ENCODE results near the gene NUDT14. TPM values are rescaled to one million over a fixed set of nuclear protein-coding genes. Genes with fewer than 3 reads are reported as not detected.

NUDT14 gene
- polyA plus RNA-seq, 1 donor from 2014 or later, result 55.0 TPM

DNA sequence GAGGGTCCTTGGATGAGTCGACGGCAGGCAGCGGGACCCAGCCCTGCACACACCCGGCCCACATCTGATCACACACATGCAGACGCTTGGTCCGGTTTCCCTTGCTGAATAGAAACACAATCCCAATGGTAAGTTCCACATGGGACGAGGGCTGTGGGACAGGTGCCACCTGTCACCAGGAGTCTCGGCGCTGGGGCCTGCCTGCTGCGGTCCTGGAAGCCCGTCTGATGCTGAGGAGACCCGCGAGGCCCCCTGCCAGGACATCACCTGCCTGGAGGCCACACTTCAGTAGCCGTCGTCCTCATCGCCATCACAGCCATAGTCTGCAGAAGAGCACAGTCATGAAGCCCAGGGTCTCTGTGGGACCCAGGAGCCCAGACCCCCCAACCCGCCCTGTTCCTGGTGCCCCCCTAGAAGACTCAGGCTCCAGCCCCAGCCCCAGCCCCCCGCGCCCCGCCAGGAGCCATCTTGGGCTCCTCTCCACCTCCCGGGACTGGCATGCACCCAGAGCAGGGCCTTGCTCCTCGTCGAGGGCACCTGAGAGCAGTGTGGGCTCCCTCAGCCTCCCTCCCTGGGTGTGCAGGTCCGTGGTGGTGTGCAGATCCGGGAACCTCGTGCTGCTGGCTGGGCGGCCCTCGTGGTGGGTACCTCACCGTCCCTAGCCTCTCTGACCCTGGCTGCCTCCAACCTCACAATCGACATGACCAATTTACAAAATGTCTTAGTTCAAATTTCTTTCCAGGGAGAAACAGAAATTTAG is 29.3 kb upstream of the NUDT14 start:
- Histone ChIP-seq H3K9me2 (ENCODE audit: insufficient read depth, low read length) (no peaks in the 10 kb centered on the region), H3K9ac (ENCODE audit: low read length) (no peak overlapping the region), H4K20me1 (ENCODE audit: insufficient read depth) (no peaks in the 10 kb centered on the region), H3K27ac (ENCODE audit: low read length) (no peak overlapping the region), H3K4me3 (ENCODE audit: low read length) (no peak overlapping the region), H3K4me2 (ENCODE audit: low read length) (no peak overlapping the region), H3K9me3 (ENCODE audit: low read length) (no peaks in the 10 kb centered on the region), H2AFZ (ENCODE audit: low read depth, low read length) (no peak overlapping the region), H3K36me3 (ENCODE audit: insufficient read depth, low read length) (no peaks in the 10 kb centered on the region), H3F3A (ENCODE audit: insufficient read depth, low read length, poor library complexity, severe bottlenecking) (no peaks in the 10 kb centered on the region), H3K79me2 (replicated peaks; ENCODE audit: insufficient read depth, low read length) (no peaks in the 10 kb centered on the region), H3K27me3 (ENCODE audit: insufficient read depth, low read depth, low read length) (no peaks in the 10 kb centered on the region)
- TF ChIP-seq EP300 (conservative IDR thresholded peaks at IDR 0.05; ENCODE audit: poor library complexity, severe bottlenecking) (no peak), RAD21 (conservative IDR thresholded peaks at IDR 0.05) (no peak), TAF1 (IDR thresholded peaks at IDR 0.05; ENCODE audit: low read depth) (no peak)

DNA sequence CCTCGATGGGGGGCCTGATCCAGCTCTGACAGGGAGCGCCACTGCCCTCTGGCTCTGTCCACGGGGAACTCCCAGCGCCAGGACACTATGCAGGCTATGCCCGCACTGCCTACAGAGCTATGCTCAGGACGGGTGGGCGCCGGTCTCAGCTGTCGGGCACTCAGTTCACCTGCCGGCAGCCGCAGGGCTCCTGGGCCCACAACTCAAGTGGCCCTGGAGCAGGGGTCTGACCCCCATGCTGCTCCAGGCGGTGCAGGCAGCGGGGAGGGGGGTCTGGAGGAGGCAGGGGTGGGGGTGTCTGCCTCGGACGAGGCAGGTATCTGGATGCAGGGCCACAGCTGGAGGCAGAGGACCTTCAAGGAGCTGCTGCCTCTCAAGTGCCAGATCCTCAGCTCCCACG is 28.5 kb upstream of the NUDT14 start:
- Histone ChIP-seq H3K9me2 (ENCODE audit: insufficient read depth, low read length) (no peaks in the 10 kb centered on the region), H3K4me2 (ENCODE audit: low read length) (no peak overlapping the region), H4K20me1 (ENCODE audit: insufficient read depth) (no peaks in the 10 kb centered on the region), H3F3A (ENCODE audit: insufficient read depth, low read length, poor library complexity, severe bottlenecking) (no peaks in the 10 kb centered on the region), H3K4me3 (ENCODE audit: low read length) (no peak overlapping the region), H3K9me3 (ENCODE audit: low read length) (no peaks in the 10 kb centered on the region), H3K9ac (ENCODE audit: low read length) (no peak overlapping the region), H3K27ac (ENCODE audit: low read length) (no peak overlapping the region), H3K36me3 (ENCODE audit: insufficient read depth, low read length) (no peaks in the 10 kb centered on the region), H2AFZ (ENCODE audit: low read depth, low read length) (no peak overlapping the region), H3K79me2 (replicated peaks; ENCODE audit: insufficient read depth, low read length) (no peaks in the 10 kb centered on the region), H3K27me3 (ENCODE audit: insufficient read depth, low read depth, low read length) (no peaks in the 10 kb centered on the region)
- TF ChIP-seq, protein P1, sequence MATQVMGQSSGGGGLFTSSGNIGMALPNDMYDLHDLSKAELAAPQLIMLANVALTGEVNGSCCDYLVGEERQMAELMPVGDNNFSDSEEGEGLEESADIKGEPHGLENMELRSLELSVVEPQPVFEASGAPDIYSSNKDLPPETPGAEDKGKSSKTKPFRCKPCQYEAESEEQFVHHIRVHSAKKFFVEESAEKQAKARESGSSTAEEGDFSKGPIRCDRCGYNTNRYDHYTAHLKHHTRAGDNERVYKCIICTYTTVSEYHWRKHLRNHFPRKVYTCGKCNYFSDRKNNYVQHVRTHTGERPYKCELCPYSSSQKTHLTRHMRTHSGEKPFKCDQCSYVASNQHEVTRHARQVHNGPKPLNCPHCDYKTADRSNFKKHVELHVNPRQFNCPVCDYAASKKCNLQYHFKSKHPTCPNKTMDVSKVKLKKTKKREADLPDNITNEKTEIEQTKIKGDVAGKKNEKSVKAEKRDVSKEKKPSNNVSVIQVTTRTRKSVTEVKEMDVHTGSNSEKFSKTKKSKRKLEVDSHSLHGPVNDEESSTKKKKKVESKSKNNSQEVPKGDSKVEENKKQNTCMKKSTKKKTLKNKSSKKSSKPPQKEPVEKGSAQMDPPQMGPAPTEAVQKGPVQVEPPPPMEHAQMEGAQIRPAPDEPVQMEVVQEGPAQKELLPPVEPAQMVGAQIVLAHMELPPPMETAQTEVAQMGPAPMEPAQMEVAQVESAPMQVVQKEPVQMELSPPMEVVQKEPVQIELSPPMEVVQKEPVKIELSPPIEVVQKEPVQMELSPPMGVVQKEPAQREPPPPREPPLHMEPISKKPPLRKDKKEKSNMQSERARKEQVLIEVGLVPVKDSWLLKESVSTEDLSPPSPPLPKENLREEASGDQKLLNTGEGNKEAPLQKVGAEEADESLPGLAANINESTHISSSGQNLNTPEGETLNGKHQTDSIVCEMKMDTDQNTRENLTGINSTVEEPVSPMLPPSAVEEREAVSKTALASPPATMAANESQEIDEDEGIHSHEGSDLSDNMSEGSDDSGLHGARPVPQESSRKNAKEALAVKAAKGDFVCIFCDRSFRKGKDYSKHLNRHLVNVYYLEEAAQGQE (IDR thresholded peaks at IDR 0.05; ENCODE audit: borderline replicate concordance), result no peak
- no peak for TF ChIP-seq MXI1 (conservative IDR thresholded peaks at IDR 0.05; ENCODE audit: poor library complexity, severe bottlenecking)
- no peak for TF ChIP-seq EP300 (conservative IDR thresholded peaks at IDR 0.05; ENCODE audit: poor library complexity, severe bottlenecking)
- no peak for TF ChIP-seq POLR2AphosphoS5 (IDR thresholded peaks at IDR 0.05)

DNA sequence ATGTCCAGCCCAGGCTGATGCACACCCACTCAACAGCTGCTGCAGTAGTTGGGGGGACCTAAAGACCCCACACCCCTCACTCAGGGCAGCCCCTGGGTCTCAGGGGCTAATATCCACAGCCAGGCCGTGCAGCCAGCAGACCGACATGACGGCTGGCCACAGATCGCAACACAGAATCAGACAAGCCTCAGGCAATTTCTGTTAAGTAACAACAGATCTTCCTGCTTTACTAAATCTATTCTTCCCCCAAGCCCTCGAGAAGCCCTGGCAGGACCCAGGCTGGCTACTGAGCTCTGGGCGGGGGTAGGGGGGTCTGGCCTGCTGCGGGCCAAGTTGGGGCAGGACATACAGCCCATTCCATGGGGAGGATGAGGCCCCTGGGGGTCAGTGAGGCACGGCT is 28.0 kb upstream of the NUDT14 start:
- no peak overlapping the region for H3K4me2 ChIP-seq (ENCODE audit: low read length)
- no peaks in the 10 kb centered on the region for H3F3A ChIP-seq (ENCODE audit: insufficient read depth, low read length, poor library complexity, severe bottlenecking)
- H3K9me2 ChIP-seq (ENCODE audit: insufficient read depth, low read length), result no peaks in the 10 kb centered on the region
- no peaks in the 10 kb centered on the region for H3K27me3 ChIP-seq (ENCODE audit: insufficient read depth, low read depth, low read length)
- no peaks in the 10 kb centered on the region for H4K20me1 ChIP-seq (ENCODE audit: insufficient read depth)
- H3K4me3 ChIP-seq (ENCODE audit: low read length), result no peak overlapping the region
- no peaks in the 10 kb centered on the region for H3K79me2 ChIP-seq (replicated peaks; ENCODE audit: insufficient read depth, low read length)
- TF ChIP-seq POLR2AphosphoS5 (IDR thresholded peaks at IDR 0.05), result no peak
- H3K9me3 ChIP-seq (ENCODE audit: low read length), result no peaks in the 10 kb centered on the region
- no peak overlapping the region for H3K27ac ChIP-seq (ENCODE audit: low read length)
- H3K9ac ChIP-seq (ENCODE audit: low read length), result no peak overlapping the region
- H3K36me3 ChIP-seq (ENCODE audit: insufficient read depth, low read length), result no peaks in the 10 kb centered on the region
- H2AFZ ChIP-seq (ENCODE audit: low read depth, low read length), result no peak overlapping the region

DNA sequence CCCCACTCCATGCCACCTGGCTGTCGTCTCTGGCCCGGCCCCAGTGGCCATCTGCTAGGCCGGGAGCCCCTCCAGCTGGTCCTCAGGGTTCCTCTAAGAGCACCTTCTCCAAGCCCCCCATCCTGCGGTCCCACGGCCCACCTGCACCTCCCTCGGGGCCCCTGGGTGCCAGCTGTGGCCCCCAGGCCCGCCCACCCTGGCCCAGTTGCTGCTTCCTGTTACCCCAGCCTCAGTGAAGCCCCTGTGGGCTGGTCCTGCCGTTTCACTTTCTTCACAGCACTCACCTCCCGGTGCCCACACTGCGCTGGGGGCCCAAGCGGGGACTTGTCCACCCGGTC is 27.6 kb upstream of the NUDT14 start:
- Histone ChIP-seq H4K20me1 (ENCODE audit: insufficient read depth) (no peaks in the 10 kb centered on the region), H3K9ac (ENCODE audit: low read length) (no peak overlapping the region), H3K79me2 (replicated peaks; ENCODE audit: insufficient read depth, low read length) (no peaks in the 10 kb centered on the region), H2AFZ (ENCODE audit: low read depth, low read length) (no peak overlapping the region), H3F3A (ENCODE audit: insufficient read depth, low read length, poor library complexity, severe bottlenecking) (no peaks in the 10 kb centered on the region), H3K27ac (ENCODE audit: low read length) (no peak overlapping the region), H3K4me2 (ENCODE audit: low read length) (no peak overlapping the region), H3K36me3 (ENCODE audit: insufficient read depth, low read length) (no peaks in the 10 kb centered on the region), H3K27me3 (ENCODE audit: insufficient read depth, low read depth, low read length) (no peaks in the 10 kb centered on the region), H3K9me2 (ENCODE audit: insufficient read depth, low read length) (no peaks in the 10 kb centered on the region), H3K4me3 (ENCODE audit: low read length) (no peak overlapping the region), H3K9me3 (ENCODE audit: low read length) (no peaks in the 10 kb centered on the region)
- TF ChIP-seq MXI1 (conservative IDR thresholded peaks at IDR 0.05; ENCODE audit: poor library complexity, severe bottlenecking) (no peak), RAD21 (conservative IDR thresholded peaks at IDR 0.05) (no peak), EZH2 (IDR thresholded peaks at IDR 0.05; ENCODE audit: borderline replicate concordance, insufficient read depth, low read length, poor library complexity, severe bottlenecking) (no peak), TAF1 (IDR thresholded peaks at IDR 0.05; ENCODE audit: low read depth) (no peak), POLR2AphosphoS5 (IDR thresholded peaks at IDR 0.05) (no peak)
- TF ChIP-seq, protein P2, sequence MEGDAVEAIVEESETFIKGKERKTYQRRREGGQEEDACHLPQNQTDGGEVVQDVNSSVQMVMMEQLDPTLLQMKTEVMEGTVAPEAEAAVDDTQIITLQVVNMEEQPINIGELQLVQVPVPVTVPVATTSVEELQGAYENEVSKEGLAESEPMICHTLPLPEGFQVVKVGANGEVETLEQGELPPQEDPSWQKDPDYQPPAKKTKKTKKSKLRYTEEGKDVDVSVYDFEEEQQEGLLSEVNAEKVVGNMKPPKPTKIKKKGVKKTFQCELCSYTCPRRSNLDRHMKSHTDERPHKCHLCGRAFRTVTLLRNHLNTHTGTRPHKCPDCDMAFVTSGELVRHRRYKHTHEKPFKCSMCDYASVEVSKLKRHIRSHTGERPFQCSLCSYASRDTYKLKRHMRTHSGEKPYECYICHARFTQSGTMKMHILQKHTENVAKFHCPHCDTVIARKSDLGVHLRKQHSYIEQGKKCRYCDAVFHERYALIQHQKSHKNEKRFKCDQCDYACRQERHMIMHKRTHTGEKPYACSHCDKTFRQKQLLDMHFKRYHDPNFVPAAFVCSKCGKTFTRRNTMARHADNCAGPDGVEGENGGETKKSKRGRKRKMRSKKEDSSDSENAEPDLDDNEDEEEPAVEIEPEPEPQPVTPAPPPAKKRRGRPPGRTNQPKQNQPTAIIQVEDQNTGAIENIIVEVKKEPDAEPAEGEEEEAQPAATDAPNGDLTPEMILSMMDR (IDR thresholded peaks at IDR 0.05; ENCODE audit: poor library complexity, severe bottlenecking), result no peak
- TF ChIP-seq, protein P1 (IDR thresholded peaks at IDR 0.05; ENCODE audit: borderline replicate concordance), result no peak

Measured in neural cell (in vitro differentiated cells).